ENCODE data around the gene RASGEF1C. TPM values are rescaled to one million over a fixed set of nuclear protein-coding genes. Genes with fewer than 3 reads are reported as not detected.

Gene RASGEF1C
- total RNA-seq, 1 donor: under 0.01 TPM

- TF ChIP-seq CTCF (IDR thresholded peaks at IDR 0.05; ENCODE audit: extremely low read depth, low read depth, low read length): no peak
- Histone ChIP-seq H2AFZ (ENCODE audit: low read length) (no peak overlapping the region), H3K27me3 (ENCODE audit: insufficient read depth, low read length) (no peaks in the 10 kb centered on the region), H3K9me3 (ENCODE audit: low read depth, low read length) (no peaks in the 10 kb centered on the region), H4K20me1 (ENCODE audit: insufficient read depth, low read length) (no peaks in the 10 kb centered on the region), H3K4me1 (ENCODE audit: insufficient read depth, low read length) (no peaks in the 10 kb centered on the region), H3K4me3 (ENCODE audit: insufficient read depth, low read length) (no peak overlapping the region), H3K4me2 (ENCODE audit: insufficient read depth, low read length) (no peak overlapping the region), H3K27ac (ENCODE audit: low read depth, low read length) (no peak overlapping the region), H3K36me3 (ENCODE audit: insufficient read depth, low read length) (no peaks in the 10 kb centered on the region), H3K79me2 (ENCODE audit: insufficient read depth, low read length) (no peaks in the 10 kb centered on the region)
- peak; percentile 51 for DNase-seq (ENCODE audit: insufficient read length, low spot score, missing footprints)
Measured at GRCh38 chr5:180116077-180116999, 92.7 kb downstream of the RASGEF1C start.

- Histone ChIP-seq H2AFZ (ENCODE audit: low read length) (no peak overlapping the region), H3K79me2 (ENCODE audit: insufficient read depth, low read length) (no peaks in the 10 kb centered on the region), H3K9me3 (ENCODE audit: low read depth, low read length) (no peaks in the 10 kb centered on the region), H4K20me1 (ENCODE audit: insufficient read depth, low read length) (no peaks in the 10 kb centered on the region), H3K4me1 (ENCODE audit: insufficient read depth, low read length) (no peaks in the 10 kb centered on the region), H3K4me3 (ENCODE audit: insufficient read depth, low read length) (no peak overlapping the region), H3K4me2 (ENCODE audit: insufficient read depth, low read length) (no peak overlapping the region), H3K27ac (ENCODE audit: low read depth, low read length) (no peak overlapping the region), H3K36me3 (ENCODE audit: insufficient read depth, low read length) (no peaks in the 10 kb centered on the region), H3K27me3 (ENCODE audit: insufficient read depth, low read length) (no peaks in the 10 kb centered on the region)
- TF ChIP-seq CTCF (IDR thresholded peaks at IDR 0.05; ENCODE audit: extremely low read depth, low read depth, low read length): no peak
- DNase-seq (ENCODE audit: insufficient read length, low spot score, missing footprints): peak; percentile 82
Measured at GRCh38 chr5:180115326-180116076, 93.5 kb downstream of the RASGEF1C start.

GRCh38 chr5:180114304-180115003, 94.6 kb downstream of the RASGEF1C start:
- no peaks in the 10 kb centered on the region for H3K36me3 ChIP-seq (ENCODE audit: insufficient read depth, low read length)

More at GRCh38 chr5:180114304-180115003, 94.6 kb downstream of the RASGEF1C start:
- no peak for TF ChIP-seq CTCF (IDR thresholded peaks at IDR 0.05; ENCODE audit: extremely low read depth, low read depth, low read length)
- Histone ChIP-seq H3K9me3 (ENCODE audit: low read depth, low read length) (no peaks in the 10 kb centered on the region), H3K79me2 (ENCODE audit: insufficient read depth, low read length) (no peaks in the 10 kb centered on the region), H3K4me1 (ENCODE audit: insufficient read depth, low read length) (no peaks in the 10 kb centered on the region), H3K27ac (ENCODE audit: low read depth, low read length) (no peak overlapping the region), H3K4me3 (ENCODE audit: insufficient read depth, low read length) (no peak overlapping the region), H3K27me3 (ENCODE audit: insufficient read depth, low read length) (no peaks in the 10 kb centered on the region), H4K20me1 (ENCODE audit: insufficient read depth, low read length) (no peaks in the 10 kb centered on the region), H3K4me2 (ENCODE audit: insufficient read depth, low read length) (no peak overlapping the region), H2AFZ (ENCODE audit: low read length) (no peak overlapping the region)
- DNase-seq (ENCODE audit: insufficient read length, low spot score, missing footprints): peak; percentile 22
